IMR-90 (cell line): ENCODE results near the gene KIRREL1. TPM values are rescaled to one million over a fixed set of nuclear protein-coding genes. Genes with fewer than 3 reads are reported as not detected.

Source experiments
- ATAC-seq: fragments of 200-7000 bp; cut with Tn5 transposase; 2 replicates; pipeline ENCODE4 v1.9.1; 2020; ENCODE audit warnings: low read depth, mild to moderate bottlenecking, moderate library complexity
- BruUV-seq: library from RNA; stranded (reverse); fragments of 400-500 nt; replicated peaks from 2 replicates; lab custom pipeline; 2021; lab: Mats Ljungman, UMichigan
- CTCF ChIA-PET: fragments of 300-600 bp; formaldehyde crosslinking; extraction: SDS; loops from one replicate; lab custom pipeline; 2021; ENCODE audit warnings: antibody characterized with exemption; lab: Yijun Ruan, JAX
- POLR2A ChIA-PET: fragments of 300-600 bp; sonication (Branson Sonifier 250); formaldehyde crosslinking; loops from one replicate; lab custom pipeline; 2022; ENCODE audit warnings: antibody characterized with exemption; ENCODE audit not compliant: unreplicated experiment; lab: Charles Lee
- DNase-seq: peaks from one replicate; pipeline ENCODE4 v3.0.0; 2013
- H2AFZ ChIP-seq: replicated peaks from 2 replicates; pipeline ENCODE3; 2013; ENCODE audit warnings: low read length, mild to moderate bottlenecking; ENCODE audit not compliant: poor library complexity
- H2AK5ac ChIP-seq: 2 replicates; pipeline ENCODE4 v1.6.1; 2013; ENCODE audit warnings: low read depth, low read length, inconsistent platforms
- H2AK9ac ChIP-seq: replicated peaks from 2 replicates; pipeline ENCODE3; 2013; ENCODE audit warnings: mild to moderate bottlenecking, low read depth, low read length, moderate library complexity; ENCODE audit not compliant: poor library complexity
- H2BK120ac ChIP-seq: 2 replicates; pipeline ENCODE4 v1.6.1; 2013; ENCODE audit warnings: low read depth, low read length, inconsistent platforms
- H2BK15ac ChIP-seq: 3 replicates; pipeline ENCODE4 v1.6.1; 2013; ENCODE audit warnings: low read depth, low read length, inconsistent platforms
- H2BK20ac ChIP-seq: 2 replicates; pipeline ENCODE4 v1.6.1; 2013; ENCODE audit warnings: low read depth, mild to moderate bottlenecking, inconsistent platforms, low read length, moderate library complexity
- H2BK5ac ChIP-seq: 2 replicates; pipeline ENCODE4 v1.6.1; 2013; ENCODE audit warnings: mild to moderate bottlenecking, low read depth, low read length, inconsistent platforms; ENCODE audit not compliant: poor library complexity, severe bottlenecking
- H3K14ac ChIP-seq: replicated peaks from 2 replicates; pipeline ENCODE4 v1.6.1; 2013; ENCODE audit warnings: low read depth, low read length, inconsistent platforms
- H3K18ac ChIP-seq: 2 replicates; pipeline ENCODE4 v1.6.1; 2013; ENCODE audit warnings: low read depth, low read length, control low read depth
- H3K23ac ChIP-seq: 2 replicates; pipeline ENCODE4 v1.6.1; 2013; ENCODE audit warnings: low read depth, low read length, inconsistent platforms
- H3K27ac ChIP-seq: 2 replicates; pipeline ENCODE4 v1.5.1; 2013; ENCODE audit warnings: mild to moderate bottlenecking, control low read depth, low read length; ENCODE audit not compliant: insufficient read depth
- H3K27me3 ChIP-seq: 2 replicates; pipeline ENCODE4 v1.6.1; 2013; ENCODE audit warnings: low read length; ENCODE audit not compliant: control insufficient read depth, insufficient read depth
- H3K36me3 ChIP-seq: 2 replicates; pipeline ENCODE4 v1.6.1; 2013; ENCODE audit warnings: low read length, mixed read lengths; ENCODE audit not compliant: control insufficient read depth, insufficient read depth
- H3K4ac ChIP-seq: 2 replicates; pipeline ENCODE4 v1.6.1; 2013; ENCODE audit warnings: low read depth, low read length, inconsistent platforms
- H3K4me1 ChIP-seq: 2 replicates; pipeline ENCODE4 v1.6.1; 2013; ENCODE audit warnings: low read length, mixed read lengths; ENCODE audit not compliant: control insufficient read depth, insufficient read depth
- H3K4me2 ChIP-seq: 2 replicates; pipeline ENCODE4 v1.6.1; 2013; ENCODE audit warnings: low read depth, mild to moderate bottlenecking, control low read depth, low read length, moderate library complexity
- H3K4me3 ChIP-seq: 2 replicates; pipeline ENCODE4 v1.5.1; 2013; ENCODE audit warnings: low read depth, mild to moderate bottlenecking, control low read depth, low read length, moderate library complexity; ENCODE audit not compliant: insufficient read depth
- H3K56ac ChIP-seq: 2 replicates; pipeline ENCODE4 v1.6.1; 2013; ENCODE audit warnings: low read length, inconsistent platforms; ENCODE audit not compliant: insufficient read depth; ENCODE audit errors: extremely low read depth
- H3K79me1 ChIP-seq, 2 experiments: 2 replicates each; pipeline ENCODE4 v1.6.1; 2013; ENCODE audit warnings: low read length in 2 of 2, inconsistent platforms in 1 of 2, low read depth in 1 of 2
- H3K9ac ChIP-seq: 2 replicates; pipeline ENCODE4 v1.6.1; 2013; ENCODE audit warnings: low read depth, low read length, control low read depth
- H3K9me1 ChIP-seq: 2 replicates; pipeline ENCODE4 v1.6.1; 2013; ENCODE audit warnings: low read length, inconsistent platforms; ENCODE audit not compliant: insufficient read depth
- H3K9me3 ChIP-seq: 2 replicates; pipeline ENCODE4 v1.6.1; 2013; ENCODE audit warnings: low read length; ENCODE audit not compliant: control insufficient read depth, insufficient read depth
- H4K20me1 ChIP-seq: 2 replicates; pipeline ENCODE4 v1.6.1; 2013; ENCODE audit warnings: low read length, inconsistent platforms; ENCODE audit not compliant: insufficient read depth
- H4K5ac ChIP-seq: 2 replicates; pipeline ENCODE4 v1.6.1; 2013; ENCODE audit warnings: mild to moderate bottlenecking, low read depth, low read length, control low read depth
- H4K8ac ChIP-seq, 2 experiments: 2 replicates each; pipeline ENCODE4 v1.6.1; 2013; ENCODE audit warnings: low read depth in 2 of 2, low read length in 2 of 2, control low read depth in 1 of 2, inconsistent platforms in 1 of 2
- H4K91ac ChIP-seq: 2 replicates; pipeline ENCODE4 v1.6.1; 2013; ENCODE audit warnings: low read depth, low read length, inconsistent platforms; ENCODE audit not compliant: insufficient read depth
- BHLHE40 ChIP-seq: fragments of 150-350 bp; IDR thresholded peaks from 2 replicates; pipeline ENCODE4 v1.6.1; 2016; ENCODE audit warnings: mild to moderate bottlenecking, low read depth, low read length
- CEBPB ChIP-seq: IDR thresholded peaks from 2 replicates; pipeline ENCODE4 v1.6.1; 2012; ENCODE audit warnings: low read depth, low read length, improper control_type of control experiment
- CHD1 ChIP-seq: IDR thresholded peaks from 2 replicates; pipeline ENCODE4 v1.6.1; 2012; ENCODE audit warnings: low read depth, low read length, improper control_type of control experiment
- FOS ChIP-seq: fragments of 150-350 bp; IDR thresholded peaks from 2 replicates; pipeline ENCODE4 v1.6.1; 2016; ENCODE audit warnings: low read depth, low read length
- MAFK ChIP-seq: IDR thresholded peaks from 2 replicates; pipeline ENCODE4 v1.6.1; 2012; ENCODE audit warnings: low read depth, low read length, improper control_type of control experiment
- MAZ ChIP-seq: IDR thresholded peaks from 2 replicates; pipeline ENCODE4 v1.6.1; 2012; ENCODE audit warnings: low read depth, mild to moderate bottlenecking, low read length, improper control_type of control experiment, moderate library complexity, borderline replicate concordance
- MXI1 ChIP-seq: IDR thresholded peaks from 2 replicates; pipeline ENCODE4 v1.6.1; 2012; ENCODE audit warnings: low read depth, mild to moderate bottlenecking, low read length, moderate library complexity, borderline replicate concordance
- NFE2L2 ChIP-seq: fragments of 150-350 bp; IDR thresholded peaks from 2 replicates; pipeline ENCODE4 v1.6.1; 2016; ENCODE audit warnings: low read depth, mild to moderate bottlenecking, low read length
- POLR2A ChIP-seq: IDR thresholded peaks from 2 replicates; pipeline ENCODE4 v1.6.1; 2012; ENCODE audit warnings: mild to moderate bottlenecking, low read depth, low read length
- RAD21 ChIP-seq: IDR thresholded peaks from 2 replicates; pipeline ENCODE4 v1.6.1; 2012; ENCODE audit warnings: low read length, improper control_type of control experiment
- RCOR1 ChIP-seq: IDR thresholded peaks from 2 replicates; pipeline ENCODE4 v1.6.1; 2012; ENCODE audit warnings: mild to moderate bottlenecking, low read length, improper control_type of control experiment; ENCODE audit not compliant: insufficient replicate concordance
- RFX5 ChIP-seq: IDR thresholded peaks from 2 replicates; pipeline ENCODE4 v1.8.0; 2012; ENCODE audit warnings: low read depth, mild to moderate bottlenecking, low read length, moderate library complexity
- SMC3 ChIP-seq: fragments of 150-350 bp; IDR thresholded peaks from 2 replicates; pipeline ENCODE4 v1.6.1; 2016; ENCODE audit warnings: low read depth, mild to moderate bottlenecking, antibody characterized with exemption, low read length, moderate library complexity
- WGBS, 2 experiments: methylation state at CpG; one replicate each; pipeline versions ENCODE4 v1.1.5 to v1.1.7; 2013; ENCODE audit warnings: missing lambda C conversion rate in 2 of 2; ENCODE audit not compliant: insufficient read length in 1 of 2; ENCODE audit errors: extremely low coverage in 2 of 2; 5-methylcytosine and 5-hydroxymethylcytosine counted together
- dilution Hi-C: fragments of 300-500 bp; cut with HindIII; formaldehyde crosslinking; loops from one replicate; pipeline ENCODE4 v1.14.3; 2018; ENCODE audit warnings: low sequenced_read_pairs; ENCODE audit not compliant: unreplicated experiment
- in situ Hi-C: fragments of 300-500 bp; cut with MboI; formaldehyde crosslinking; loops from 3 replicates; pipeline ENCODE4 v1.14.3; 2019; ENCODE audit warnings: low sequenced_read_pairs, inconsistent platforms, mixed read lengths
- intact Hi-C: fragments of 100-400 bp; cut with micrococcal nuclease; formaldehyde crosslinking; loops from 2 replicates; pipeline ENCODE4 v1.10.0; 2022
- polyA plus RNA-seq, 3 experiments: library from polyadenylated mRNA; depleted of rRNA; stranded (reverse); fragments of >200 nt; gene quantifications; 2 replicates each; pipeline ENCODE4 v1.2.3, GENCODE V29; 2012; ENCODE audit warnings: low replicate concordance in 1 of 3
- total RNA-seq: library from RNA; depleted of rRNA; stranded (reverse); fragments of >200 nt; gene quantifications from 2 replicates; pipeline ENCODE4 v1.2.3, GENCODE V29; 2012
- TF ChIP-seq, protein P1 (sequence below): conservative IDR thresholded peaks from 2 replicates; pipeline ENCODE4 v1.5.1; 2012; ENCODE audit warnings: mild to moderate bottlenecking, low read depth, low read length, improper control_type of control experiment
- TF ChIP-seq, protein P2 (sequence below): fragments of 150-350 bp; IDR thresholded peaks from 2 replicates; pipeline ENCODE4 v1.6.1; 2016; ENCODE audit warnings: low read depth, mild to moderate bottlenecking, low read length, moderate library complexity, borderline replicate concordance
- TF ChIP-seq, protein P3 (sequence below): fragments of 150-350 bp; IDR thresholded peaks from 2 replicates; pipeline ENCODE4 v1.6.1; 2017; ENCODE audit warnings: mild to moderate bottlenecking, antibody characterized with exemption, low read length, low read depth

The KIRREL1 gene
- total and polyA plus RNA-seq, 2 of the 4 experiments (the other 2 are of a cell fraction): 58.1 to 64.7 TPM

DNA sequence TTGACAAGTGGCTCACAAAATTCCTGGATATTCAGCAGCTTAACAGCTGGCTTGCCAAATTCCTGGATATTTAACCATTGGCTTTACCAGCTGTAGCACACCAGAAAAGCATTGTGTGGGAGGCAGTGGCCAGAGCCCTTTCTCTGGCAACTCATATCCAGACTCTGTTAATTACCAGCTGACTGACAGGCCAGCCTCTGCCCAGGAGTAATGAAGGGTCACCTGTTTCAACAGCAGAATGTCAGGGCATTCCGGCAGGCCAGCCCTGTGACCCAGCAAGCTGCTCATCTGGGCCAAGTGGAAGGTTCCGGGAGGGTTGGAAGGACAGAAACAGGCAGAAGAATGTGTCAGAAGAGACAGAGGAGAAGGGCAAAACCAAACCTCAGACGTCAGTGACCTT lies 35.2 kb upstream of the KIRREL1 start:
- Histone ChIP-seq H2BK15ac (no peak overlapping the region), H2AK5ac (no peak overlapping the region), H3K56ac (no peak overlapping the region), H2AK9ac (no peak overlapping the region), H3K27ac (no peak overlapping the region), H2BK120ac (no peak overlapping the region), H3K4me2 (no peak overlapping the region), H3K27me3 (peaks cover 34% of the 10 kb centered on the region), H3K9ac (no peak overlapping the region), H3K4ac (no peak overlapping the region), H4K91ac (no peak overlapping the region), H4K5ac (no peak overlapping the region), H4K20me1 (no peaks in the 10 kb centered on the region), H3K23ac (no peak overlapping the region), H4K8ac (no peak overlapping the region), H3K4me1 (peaks cover 2% of the 10 kb centered on the region), H2BK20ac (no peak overlapping the region), H2AFZ (no peak overlapping the region), H3K4me3 (no peak overlapping the region), H2BK5ac (no peak overlapping the region), H3K18ac (no peak overlapping the region), H3K79me1 (no peaks in the 10 kb centered on the region), H3K14ac (no peak overlapping the region), H3K9me3 (no peaks in the 10 kb centered on the region), H3K36me3 (no peaks in the 10 kb centered on the region), H3K9me1 (no peaks in the 10 kb centered on the region)
- CTCF ChIA-PET: interaction anchor here (2.4 kb wide), 1 partner anchor 11 kb away, joined by 10 read pairs; no protein-coding TSS in a partner anchor
- TF ChIP-seq, protein P1, sequence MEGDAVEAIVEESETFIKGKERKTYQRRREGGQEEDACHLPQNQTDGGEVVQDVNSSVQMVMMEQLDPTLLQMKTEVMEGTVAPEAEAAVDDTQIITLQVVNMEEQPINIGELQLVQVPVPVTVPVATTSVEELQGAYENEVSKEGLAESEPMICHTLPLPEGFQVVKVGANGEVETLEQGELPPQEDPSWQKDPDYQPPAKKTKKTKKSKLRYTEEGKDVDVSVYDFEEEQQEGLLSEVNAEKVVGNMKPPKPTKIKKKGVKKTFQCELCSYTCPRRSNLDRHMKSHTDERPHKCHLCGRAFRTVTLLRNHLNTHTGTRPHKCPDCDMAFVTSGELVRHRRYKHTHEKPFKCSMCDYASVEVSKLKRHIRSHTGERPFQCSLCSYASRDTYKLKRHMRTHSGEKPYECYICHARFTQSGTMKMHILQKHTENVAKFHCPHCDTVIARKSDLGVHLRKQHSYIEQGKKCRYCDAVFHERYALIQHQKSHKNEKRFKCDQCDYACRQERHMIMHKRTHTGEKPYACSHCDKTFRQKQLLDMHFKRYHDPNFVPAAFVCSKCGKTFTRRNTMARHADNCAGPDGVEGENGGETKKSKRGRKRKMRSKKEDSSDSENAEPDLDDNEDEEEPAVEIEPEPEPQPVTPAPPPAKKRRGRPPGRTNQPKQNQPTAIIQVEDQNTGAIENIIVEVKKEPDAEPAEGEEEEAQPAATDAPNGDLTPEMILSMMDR: no peak
- TF ChIP-seq BHLHE40 (no peak), CHD1 (no peak), CEBPB (no peak), FOS (no peak), SMC3 (no peak), POLR2A (no peak), RCOR1 (no peak), RAD21 (no peak), NFE2L2 (no peak), MAZ (no peak), RFX5 (no peak), MXI1 (no peak), MAFK (no peak)
- TF ChIP-seq, protein P2, sequence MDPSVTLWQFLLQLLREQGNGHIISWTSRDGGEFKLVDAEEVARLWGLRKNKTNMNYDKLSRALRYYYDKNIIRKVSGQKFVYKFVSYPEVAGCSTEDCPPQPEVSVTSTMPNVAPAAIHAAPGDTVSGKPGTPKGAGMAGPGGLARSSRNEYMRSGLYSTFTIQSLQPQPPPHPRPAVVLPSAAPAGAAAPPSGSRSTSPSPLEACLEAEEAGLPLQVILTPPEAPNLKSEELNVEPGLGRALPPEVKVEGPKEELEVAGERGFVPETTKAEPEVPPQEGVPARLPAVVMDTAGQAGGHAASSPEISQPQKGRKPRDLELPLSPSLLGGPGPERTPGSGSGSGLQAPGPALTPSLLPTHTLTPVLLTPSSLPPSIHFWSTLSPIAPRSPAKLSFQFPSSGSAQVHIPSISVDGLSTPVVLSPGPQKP: no peak
- TF ChIP-seq, protein P3, sequence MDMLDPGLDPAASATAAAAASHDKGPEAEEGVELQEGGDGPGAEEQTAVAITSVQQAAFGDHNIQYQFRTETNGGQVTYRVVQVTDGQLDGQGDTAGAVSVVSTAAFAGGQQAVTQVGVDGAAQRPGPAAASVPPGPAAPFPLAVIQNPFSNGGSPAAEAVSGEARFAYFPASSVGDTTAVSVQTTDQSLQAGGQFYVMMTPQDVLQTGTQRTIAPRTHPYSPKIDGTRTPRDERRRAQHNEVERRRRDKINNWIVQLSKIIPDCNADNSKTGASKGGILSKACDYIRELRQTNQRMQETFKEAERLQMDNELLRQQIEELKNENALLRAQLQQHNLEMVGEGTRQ: no peak
- POLR2A ChIA-PET: no interaction called here
- DNase-seq (no peak), ATAC-seq (no peak)
- dilution Hi-C loops (loop anchor here (25.0 kb wide), 1 partner anchor 179 kb away; a partner anchor contains a TSS), in situ Hi-C loops (no loop called here), intact Hi-C loops (no loop called here)
- BruUV-seq: no TSS peak
- WGBS, 2 experiments: 38% methylated on average over 2 of the region's 3 CpGs; no CpG with 5 or more reads in 1 of the 2 experiments
